HepG2 (cell line): Measurements from ENCODE around the gene ANXA9. TPM values are rescaled to one million over a fixed set of nuclear protein-coding genes. Genes with fewer than 3 reads are reported as not detected.

Source experiments
- ATF1 ChIP-seq: IDR thresholded peaks from 2 replicates; pipeline ENCODE4 v1.6.1; 2016; ENCODE audit warnings: mild to moderate bottlenecking, control low read depth
- CHD4 ChIP-seq: fragments of 200-600 bp; sonication (generic); IDR thresholded peaks from 2 replicates; pipeline ENCODE4 v1.7.0; 2017; ENCODE audit warnings: mild to moderate bottlenecking, low read length, borderline replicate concordance
- DNMT1 ChIP-seq: sonication (generic); formaldehyde crosslinking; IDR thresholded peaks from 2 replicates; pipeline ENCODE4 v1.5.1; 2020; ENCODE audit warnings: mild to moderate bottlenecking, missing genetic modification reagents
- ELF4 ChIP-seq: sonication (generic); formaldehyde crosslinking; IDR thresholded peaks from 2 replicates; pipeline ENCODE4 v1.5.0; 2020; ENCODE audit warnings: missing genetic modification reagents, mild to moderate bottlenecking, moderate library complexity, borderline replicate concordance
- FOXK2 ChIP-seq: fragments of 450-650 bp; IDR thresholded peaks from 2 replicates; pipeline ENCODE4 v1.6.1; 2016
- MAFK ChIP-seq, 2 experiments: IDR thresholded peaks in 1 of 2; conservative IDR thresholded peaks in 1 of 2; 2 replicates each; pipeline ENCODE4 v1.6.1; 2011; ENCODE audit warnings: improper control_type of control experiment in 2 of 2, low read length in 2 of 2
- MATR3 ChIP-seq: sonication (generic); formaldehyde crosslinking; IDR thresholded peaks from 2 replicates; pipeline ENCODE4 v1.4.0; 2020; ENCODE audit warnings: missing genetic modification reagents
- NAIF1 ChIP-seq: sonication (generic); formaldehyde crosslinking; IDR thresholded peaks from 2 replicates; pipeline ENCODE4 v1.5.0; 2020; ENCODE audit warnings: mild to moderate bottlenecking, missing genetic modification reagents, borderline replicate concordance
- RBM22 ChIP-seq: fragments of 200-400 bp; formaldehyde crosslinking; optimal IDR thresholded peaks from 2 replicates; pipeline ENCODE3; 2017; ENCODE audit warnings: mild to moderate bottlenecking, low read length, moderate library complexity
- REPIN1 ChIP-seq: sonication (generic); formaldehyde crosslinking; IDR thresholded peaks from 2 replicates; pipeline ENCODE4 v1.8.0; 2022; ENCODE audit warnings: missing genetic modification reagents, low read depth, mild to moderate bottlenecking, borderline replicate concordance
- RFX3 ChIP-seq: IDR thresholded peaks from 2 replicates; pipeline ENCODE4 v1.6.1; 2016; ENCODE audit warnings: missing biosample characterization, missing genetic modification reagents
- SMAD3 ChIP-seq: sonication (generic); formaldehyde crosslinking; IDR thresholded peaks from 2 replicates; pipeline ENCODE4 v1.4.0; 2020; ENCODE audit warnings: missing genetic modification reagents
- SOX5 ChIP-seq: IDR thresholded peaks from 2 replicates; pipeline ENCODE4 v1.6.1; 2016; ENCODE audit warnings: borderline replicate concordance
- SP1 ChIP-seq, 2 experiments: fragments of 450-650 bp in 1 of 2; sonication (generic) in 1 of 2; formaldehyde crosslinking in 1 of 2; IDR thresholded peaks; 2 replicates each; pipeline versions ENCODE4 v1.4.0 to v1.6.1; 2016 to 2020; ENCODE audit warnings: missing genetic modification reagents in 1 of 2
- TBP ChIP-seq: sonication (generic); formaldehyde crosslinking; IDR thresholded peaks from 2 replicates; pipeline ENCODE4 v1.5.0; 2020; ENCODE audit warnings: missing genetic modification reagents
- TOE1 ChIP-seq: sonication (generic); formaldehyde crosslinking; IDR thresholded peaks from 2 replicates; pipeline ENCODE4 v1.4.0; 2020; ENCODE audit warnings: mild to moderate bottlenecking, missing genetic modification reagents
- ZNF430 ChIP-seq: sonication (generic); formaldehyde crosslinking; IDR thresholded peaks from 2 replicates; pipeline ENCODE4 v1.9.0; 2021; ENCODE audit warnings: mild to moderate bottlenecking, missing genetic modification reagents
- ZNF607 ChIP-seq: sonication (generic); formaldehyde crosslinking; IDR thresholded peaks from 2 replicates; pipeline ENCODE4 v1.5.1; 2020; ENCODE audit warnings: missing genetic modification reagents, mild to moderate bottlenecking, borderline replicate concordance
- ZSCAN31 ChIP-seq: sonication (generic); formaldehyde crosslinking; IDR thresholded peaks from 2 replicates; pipeline ENCODE4 v1.5.0; 2020; ENCODE audit warnings: low read depth, mild to moderate bottlenecking, missing genetic modification reagents
- polyA plus RNA-seq, 8 experiments: library from polyadenylated mRNA; depleted of rRNA in 3 of 8; stranded (reverse) in 7 of 8; unstranded in 1 of 8; fragments of >200 nt; fragmentation: Illumina TruSeq in 4 of 8; extraction: Trizol in 4 of 8; gene quantifications; 2 replicates each; pipeline versions ENCODE4 v1.2.1 to v1.2.3, GENCODE V29; 2011 to 2016; ENCODE audit warnings: low read depth in 4 of 8, missing spikeins in 1 of 8, mixed read lengths in 1 of 8; ENCODE audit not compliant: insufficient read depth in 1 of 8
- total RNA-seq, 5 experiments: library from RNA; depleted of rRNA; stranded (reverse); fragments of >200 nt; fragmentation: Illumina TruSeq; extraction: Trizol; gene quantifications; 2 replicates each; pipeline ENCODE4 v1.2.3, GENCODE V29; 2016; ENCODE audit warnings: low read depth in 1 of 5
- TF ChIP-seq, protein P1 (sequence below): IDR thresholded peaks from 2 replicates; pipeline ENCODE4 v1.6.1; 2018; ENCODE audit warnings: missing genetic modification reagents
- TF ChIP-seq, protein P2 (sequence below): sonication (generic); formaldehyde crosslinking; IDR thresholded peaks from 2 replicates; pipeline ENCODE4 v1.4.0; 2020; ENCODE audit warnings: mild to moderate bottlenecking, missing genetic modification reagents
- TF ChIP-seq, protein P3 (sequence below): sonication (generic); formaldehyde crosslinking; IDR thresholded peaks from 2 replicates; pipeline ENCODE4 v1.8.1; 2023; ENCODE audit warnings: mild to moderate bottlenecking, missing genetic modification reagents, borderline replicate concordance
- TF ChIP-seq, protein P4 (sequence below): sonication (generic); formaldehyde crosslinking; IDR thresholded peaks from 2 replicates; pipeline ENCODE4 v1.4.0; 2020; ENCODE audit warnings: mild to moderate bottlenecking, missing genetic modification reagents
- TF ChIP-seq, protein P5 (sequence below): sonication (generic); formaldehyde crosslinking; IDR thresholded peaks from 2 replicates; pipeline ENCODE4 v1.8.0; 2022; ENCODE audit warnings: mild to moderate bottlenecking, missing genetic modification reagents
- TF ChIP-seq, protein P6 (sequence below): sonication (generic); formaldehyde crosslinking; IDR thresholded peaks from 2 replicates; pipeline ENCODE4 v1.4.0; 2020; ENCODE audit warnings: missing genetic modification reagents, borderline replicate concordance

Gene ANXA9
- total and polyA plus RNA-seq, 2 of the 13 experiments (the other 11 are each of a cell fraction or from before 2014, with no cell fraction given) = 13.3 to 23.9 TPM

DNA sequence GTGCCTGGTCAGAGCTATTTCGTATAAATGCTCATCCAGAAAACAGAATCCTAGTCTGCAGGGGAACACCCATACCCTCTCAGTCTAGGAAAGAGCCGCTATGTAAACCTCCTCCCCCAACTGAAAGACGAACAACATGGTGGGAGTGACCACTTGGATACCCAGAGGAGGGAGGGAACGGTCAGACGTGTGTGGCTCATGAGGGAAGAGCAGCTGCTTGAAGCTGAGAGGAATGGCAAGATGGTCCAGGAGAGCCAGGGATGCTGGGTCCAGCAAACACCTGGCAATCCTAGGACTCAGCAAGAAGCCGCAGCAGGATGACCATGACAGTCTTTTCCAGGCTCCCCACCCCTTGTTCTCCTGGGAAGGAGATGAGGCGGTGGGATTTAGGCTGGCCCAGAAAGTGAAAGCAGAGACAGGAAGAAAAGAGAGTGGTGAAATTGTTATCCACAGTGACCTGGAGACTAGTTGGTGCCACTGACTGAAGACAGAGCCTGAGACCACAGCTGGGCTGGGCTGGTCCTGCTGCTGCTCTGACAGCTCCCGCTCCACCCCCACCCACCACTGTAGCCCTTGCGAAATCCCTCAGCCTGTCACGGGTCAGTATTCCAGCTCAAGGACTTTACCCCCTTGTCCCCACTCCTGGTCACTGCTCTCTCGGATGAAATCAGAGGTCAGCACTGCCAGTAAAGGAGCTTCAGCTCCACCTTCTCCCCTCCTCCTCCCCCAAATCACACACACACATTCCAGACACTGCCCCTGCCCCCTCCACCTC lies 11.1 kb upstream of the ANXA9 start (continued):
- TF ChIP-seq, protein P1, sequence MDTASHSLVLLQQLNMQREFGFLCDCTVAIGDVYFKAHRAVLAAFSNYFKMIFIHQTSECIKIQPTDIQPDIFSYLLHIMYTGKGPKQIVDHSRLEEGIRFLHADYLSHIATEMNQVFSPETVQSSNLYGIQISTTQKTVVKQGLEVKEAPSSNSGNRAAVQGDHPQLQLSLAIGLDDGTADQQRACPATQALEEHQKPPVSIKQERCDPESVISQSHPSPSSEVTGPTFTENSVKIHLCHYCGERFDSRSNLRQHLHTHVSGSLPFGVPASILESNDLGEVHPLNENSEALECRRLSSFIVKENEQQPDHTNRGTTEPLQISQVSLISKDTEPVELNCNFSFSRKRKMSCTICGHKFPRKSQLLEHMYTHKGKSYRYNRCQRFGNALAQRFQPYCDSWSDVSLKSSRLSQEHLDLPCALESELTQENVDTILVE (CRISPR knock-in tag) = peak; percentile 35; the same call in 1 of the 2 replicates
- no peak for TF ChIP-seq DNMT1
- no peak for TF ChIP-seq TBP (CRISPR knock-in tag)
- TF ChIP-seq, protein P2, sequence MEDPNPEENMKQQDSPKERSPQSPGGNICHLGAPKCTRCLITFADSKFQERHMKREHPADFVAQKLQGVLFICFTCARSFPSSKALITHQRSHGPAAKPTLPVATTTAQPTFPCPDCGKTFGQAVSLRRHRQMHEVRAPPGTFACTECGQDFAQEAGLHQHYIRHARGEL (CRISPR knock-in tag) = no peak
- peak; percentile 78; the same call in 1 of the 2 replicates for TF ChIP-seq REPIN1 (CRISPR knock-in tag)
- TF ChIP-seq ZSCAN31 = peak; percentile 86
- TF ChIP-seq, protein P3, sequence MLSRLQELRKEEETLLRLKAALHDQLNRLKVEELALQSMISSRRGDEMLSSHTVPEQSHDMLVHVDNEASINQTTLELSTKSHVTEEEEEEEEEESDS (CRISPR knock-in tag) = no peak
- TF ChIP-seq MATR3 (CRISPR knock-in tag) = no peak
- no peak for TF ChIP-seq ZNF607
- TF ChIP-seq, protein P4, sequence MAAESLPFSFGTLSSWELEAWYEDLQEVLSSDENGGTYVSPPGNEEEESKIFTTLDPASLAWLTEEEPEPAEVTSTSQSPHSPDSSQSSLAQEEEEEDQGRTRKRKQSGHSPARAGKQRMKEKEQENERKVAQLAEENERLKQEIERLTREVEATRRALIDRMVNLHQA (CRISPR knock-in tag) = no peak
- no peak for TF ChIP-seq MAFK (conservative IDR thresholded peaks at IDR 0.05 in 1 of 2, IDR thresholded peaks at IDR 0.05 in 1 of 2; ENCODE audit: low read length in 2 of 2)
- TF ChIP-seq ATF1 (CRISPR knock-in tag) = no peak
- TF ChIP-seq ELF4 (CRISPR knock-in tag) = no peak
- no peak for TF ChIP-seq RFX3 (CRISPR knock-in tag)
- peak; percentile 89 for TF ChIP-seq SMAD3 (CRISPR knock-in tag)
- TF ChIP-seq SOX5 (CRISPR knock-in tag) = peak; percentile 82
- TF ChIP-seq RBM22 = no peak
- TF ChIP-seq, protein P5, sequence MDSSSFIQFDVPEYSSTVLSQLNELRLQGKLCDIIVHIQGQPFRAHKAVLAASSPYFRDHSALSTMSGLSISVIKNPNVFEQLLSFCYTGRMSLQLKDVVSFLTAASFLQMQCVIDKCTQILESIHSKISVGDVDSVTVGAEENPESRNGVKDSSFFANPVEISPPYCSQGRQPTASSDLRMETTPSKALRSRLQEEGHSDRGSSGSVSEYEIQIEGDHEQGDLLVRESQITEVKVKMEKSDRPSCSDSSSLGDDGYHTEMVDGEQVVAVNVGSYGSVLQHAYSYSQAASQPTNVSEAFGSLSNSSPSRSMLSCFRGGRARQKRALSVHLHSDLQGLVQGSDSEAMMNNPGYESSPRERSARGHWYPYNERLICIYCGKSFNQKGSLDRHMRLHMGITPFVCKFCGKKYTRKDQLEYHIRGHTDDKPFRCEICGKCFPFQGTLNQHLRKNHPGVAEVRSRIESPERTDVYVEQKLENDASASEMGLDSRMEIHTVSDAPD (CRISPR knock-in tag) = no peak
- no peak for TF ChIP-seq CHD4
- TF ChIP-seq ZNF430 (CRISPR knock-in tag) = no peak
- no peak for TF ChIP-seq TOE1
- TF ChIP-seq, protein P6, sequence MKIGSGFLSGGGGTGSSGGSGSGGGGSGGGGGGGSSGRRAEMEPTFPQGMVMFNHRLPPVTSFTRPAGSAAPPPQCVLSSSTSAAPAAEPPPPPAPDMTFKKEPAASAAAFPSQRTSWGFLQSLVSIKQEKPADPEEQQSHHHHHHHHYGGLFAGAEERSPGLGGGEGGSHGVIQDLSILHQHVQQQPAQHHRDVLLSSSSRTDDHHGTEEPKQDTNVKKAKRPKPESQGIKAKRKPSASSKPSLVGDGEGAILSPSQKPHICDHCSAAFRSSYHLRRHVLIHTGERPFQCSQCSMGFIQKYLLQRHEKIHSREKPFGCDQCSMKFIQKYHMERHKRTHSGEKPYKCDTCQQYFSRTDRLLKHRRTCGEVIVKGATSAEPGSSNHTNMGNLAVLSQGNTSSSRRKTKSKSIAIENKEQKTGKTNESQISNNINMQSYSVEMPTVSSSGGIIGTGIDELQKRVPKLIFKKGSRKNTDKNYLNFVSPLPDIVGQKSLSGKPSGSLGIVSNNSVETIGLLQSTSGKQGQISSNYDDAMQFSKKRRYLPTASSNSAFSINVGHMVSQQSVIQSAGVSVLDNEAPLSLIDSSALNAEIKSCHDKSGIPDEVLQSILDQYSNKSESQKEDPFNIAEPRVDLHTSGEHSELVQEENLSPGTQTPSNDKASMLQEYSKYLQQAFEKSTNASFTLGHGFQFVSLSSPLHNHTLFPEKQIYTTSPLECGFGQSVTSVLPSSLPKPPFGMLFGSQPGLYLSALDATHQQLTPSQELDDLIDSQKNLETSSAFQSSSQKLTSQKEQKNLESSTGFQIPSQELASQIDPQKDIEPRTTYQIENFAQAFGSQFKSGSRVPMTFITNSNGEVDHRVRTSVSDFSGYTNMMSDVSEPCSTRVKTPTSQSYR = peak; percentile 99
- TF ChIP-seq SP1 (IDR thresholded peaks at IDR 0.05) = no peak
- no peak for TF ChIP-seq SP1 (CRISPR knock-in tag; IDR thresholded peaks at IDR 0.05)
- no peak for TF ChIP-seq NAIF1
- peak; percentile 52; the same call in 1 of the 2 replicates for TF ChIP-seq FOXK2
